Measurements from ENCODE around the gene ELOA2.
"Not testable (repeated sequence)": the region's sequence is repeated elsewhere in the genome, so short reads cannot be mapped to it uniquely, and the experiment has no call there.

GRCh38 chr18:47034591-47034990, 830 bp downstream of the ELOA2 start:
- not testable (repeated sequence) for TF ChIP-seq REST (IDR thresholded peaks at IDR 0.05; ENCODE audit: insufficient read depth in 1 of 2, low read depth in 2 of 2, low read length in 1 of 2); POLR2AphosphoS5 (IDR thresholded peaks at IDR 0.05; ENCODE audit: low read depth, low read length)
- TF ChIP-seq, protein P1, sequence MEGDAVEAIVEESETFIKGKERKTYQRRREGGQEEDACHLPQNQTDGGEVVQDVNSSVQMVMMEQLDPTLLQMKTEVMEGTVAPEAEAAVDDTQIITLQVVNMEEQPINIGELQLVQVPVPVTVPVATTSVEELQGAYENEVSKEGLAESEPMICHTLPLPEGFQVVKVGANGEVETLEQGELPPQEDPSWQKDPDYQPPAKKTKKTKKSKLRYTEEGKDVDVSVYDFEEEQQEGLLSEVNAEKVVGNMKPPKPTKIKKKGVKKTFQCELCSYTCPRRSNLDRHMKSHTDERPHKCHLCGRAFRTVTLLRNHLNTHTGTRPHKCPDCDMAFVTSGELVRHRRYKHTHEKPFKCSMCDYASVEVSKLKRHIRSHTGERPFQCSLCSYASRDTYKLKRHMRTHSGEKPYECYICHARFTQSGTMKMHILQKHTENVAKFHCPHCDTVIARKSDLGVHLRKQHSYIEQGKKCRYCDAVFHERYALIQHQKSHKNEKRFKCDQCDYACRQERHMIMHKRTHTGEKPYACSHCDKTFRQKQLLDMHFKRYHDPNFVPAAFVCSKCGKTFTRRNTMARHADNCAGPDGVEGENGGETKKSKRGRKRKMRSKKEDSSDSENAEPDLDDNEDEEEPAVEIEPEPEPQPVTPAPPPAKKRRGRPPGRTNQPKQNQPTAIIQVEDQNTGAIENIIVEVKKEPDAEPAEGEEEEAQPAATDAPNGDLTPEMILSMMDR (IDR thresholded peaks at IDR 0.05), result not testable (repeated sequence)
